ENCODE results near the gene ZNF281.

DNA sequence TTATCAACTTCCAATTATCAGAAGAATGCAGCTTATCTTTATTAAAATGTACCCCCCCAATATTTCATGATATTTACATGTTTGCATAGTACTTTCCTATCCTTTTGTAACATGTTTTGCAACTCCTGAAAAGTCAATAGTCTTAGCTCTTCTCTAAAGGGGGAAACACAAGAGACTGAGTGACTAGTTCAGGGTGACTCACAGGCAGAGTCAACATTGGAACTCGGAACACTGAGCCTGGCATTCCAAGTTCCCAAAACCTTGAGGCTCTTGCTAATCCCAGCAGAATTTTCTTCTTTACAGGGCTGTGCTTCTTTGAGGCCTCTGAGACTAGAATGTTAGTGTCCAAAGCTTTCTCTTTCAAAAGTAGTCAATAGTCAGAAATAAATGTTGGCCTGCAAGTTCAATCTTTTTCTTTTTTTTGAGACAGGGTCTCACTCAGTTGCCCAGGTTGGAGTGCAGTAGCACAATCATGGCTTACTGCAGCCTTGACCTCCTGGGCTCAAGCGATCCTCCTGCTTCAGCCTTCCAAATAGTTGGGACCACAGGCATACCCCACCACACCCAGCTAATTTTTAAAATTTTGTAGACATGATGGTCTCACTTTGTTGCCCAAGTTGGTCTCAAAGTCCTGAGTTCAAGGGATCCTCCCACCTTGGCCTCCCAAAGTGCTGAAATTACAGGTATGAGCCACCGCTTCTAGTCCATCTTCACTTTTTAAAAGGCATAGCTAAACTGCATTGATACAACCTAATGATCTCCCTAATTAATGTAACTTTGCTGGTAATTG is 37.5 kb downstream of the ZNF281 start:
- TF ChIP-seq CTCF (IDR thresholded peaks at IDR 0.05; ENCODE audit: low read depth, low read length) (no peak), EZH2phosphoT487 (IDR thresholded peaks at IDR 0.05; ENCODE audit: low read depth) (no peak)
